Type B pancreatic cell (in vitro differentiated cells): Measurements from ENCODE around the gene CMTM5. TPM values are rescaled to one million over a fixed set of nuclear protein-coding genes. Genes with fewer than 3 reads are reported as not detected.
"Not testable (repeated sequence)": the region's sequence is repeated elsewhere in the genome, so short reads cannot be mapped to it uniquely, and the experiment has no call there.

ENCODE experiments used
- DNase-seq: peaks from one replicate; pipeline ENCODE4 v3.0.0; 2021; ENCODE audit warnings: mixed read lengths; ENCODE audit not compliant: unreplicated experiment; ENCODE audit errors: extremely low spot score
- H3K27ac Mint-ChIP-seq: 2 replicates; pipeline ENCODE4 v1.8.0; 2021; ENCODE audit warnings: mild to moderate bottlenecking, mixed read lengths
- H3K27me3 Mint-ChIP-seq: 2 replicates; pipeline ENCODE4 v1.8.0; 2021; ENCODE audit warnings: mixed read lengths
- H3K36me3 Mint-ChIP-seq: 2 replicates; pipeline ENCODE4 v1.8.0; 2021; ENCODE audit warnings: mixed read lengths
- H3K4me1 Mint-ChIP-seq: one replicate; pipeline ENCODE4 v1.8.0; 2021; ENCODE audit warnings: mixed read lengths; ENCODE audit not compliant: unreplicated experiment
- H3K4me3 Mint-ChIP-seq: 2 replicates; pipeline ENCODE4 v1.8.0; 2021; ENCODE audit warnings: mild to moderate bottlenecking, mixed read lengths
- H3K9me3 Mint-ChIP-seq: 2 replicates; pipeline ENCODE4 v1.8.0; 2021; ENCODE audit warnings: mixed read lengths
- total RNA-seq: library from RNA; stranded (reverse); gene quantifications from 2 replicates; pipeline ENCODE4 v1.2.1, GENCODE V29; 2021; ENCODE audit warnings: low replicate concordance
- TF ChIP-seq, protein P1 (sequence below): fragments of 200-600 bp; sonication (generic); conservative IDR thresholded peaks from 2 replicates; pipeline ENCODE4 v1.5.0; 2021; ENCODE audit warnings: antibody characterized with exemption, mild to moderate bottlenecking

The CMTM5 gene
- total RNA-seq, 1 donor from 2014 or later: 0.19 TPM

DNA sequence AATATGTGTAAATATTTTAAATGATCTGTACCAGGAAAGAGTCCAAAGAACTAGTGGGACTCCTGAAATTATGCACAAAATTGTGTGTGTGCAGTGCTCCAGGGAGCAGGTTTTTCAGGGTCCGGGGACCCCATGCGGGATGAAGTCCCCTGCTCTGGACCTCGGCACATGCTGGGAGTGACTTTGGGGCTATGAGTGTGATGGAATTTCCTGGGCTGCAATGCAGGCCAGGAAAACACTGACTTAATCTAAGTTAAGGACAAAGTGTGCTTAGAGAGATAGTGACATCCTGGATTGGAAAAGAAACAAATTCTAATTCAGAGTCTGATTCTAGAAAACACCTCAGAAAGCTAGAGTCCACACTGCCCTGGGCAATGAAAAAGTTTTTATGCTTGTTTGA is 37.4 kb downstream of the CMTM5 start:
- Mint-ChIP-seq H3K36me3 (no peaks in the 10 kb centered on the region), H3K4me1 (peaks cover 5% of the 10 kb centered on the region), H3K9me3 (no peaks in the 10 kb centered on the region), H3K27me3 (peaks cover 8% of the 10 kb centered on the region), H3K27ac (no peak overlapping the region), H3K4me3 (no peak overlapping the region)
- DNase-seq: no peak
- TF ChIP-seq, protein P1, sequence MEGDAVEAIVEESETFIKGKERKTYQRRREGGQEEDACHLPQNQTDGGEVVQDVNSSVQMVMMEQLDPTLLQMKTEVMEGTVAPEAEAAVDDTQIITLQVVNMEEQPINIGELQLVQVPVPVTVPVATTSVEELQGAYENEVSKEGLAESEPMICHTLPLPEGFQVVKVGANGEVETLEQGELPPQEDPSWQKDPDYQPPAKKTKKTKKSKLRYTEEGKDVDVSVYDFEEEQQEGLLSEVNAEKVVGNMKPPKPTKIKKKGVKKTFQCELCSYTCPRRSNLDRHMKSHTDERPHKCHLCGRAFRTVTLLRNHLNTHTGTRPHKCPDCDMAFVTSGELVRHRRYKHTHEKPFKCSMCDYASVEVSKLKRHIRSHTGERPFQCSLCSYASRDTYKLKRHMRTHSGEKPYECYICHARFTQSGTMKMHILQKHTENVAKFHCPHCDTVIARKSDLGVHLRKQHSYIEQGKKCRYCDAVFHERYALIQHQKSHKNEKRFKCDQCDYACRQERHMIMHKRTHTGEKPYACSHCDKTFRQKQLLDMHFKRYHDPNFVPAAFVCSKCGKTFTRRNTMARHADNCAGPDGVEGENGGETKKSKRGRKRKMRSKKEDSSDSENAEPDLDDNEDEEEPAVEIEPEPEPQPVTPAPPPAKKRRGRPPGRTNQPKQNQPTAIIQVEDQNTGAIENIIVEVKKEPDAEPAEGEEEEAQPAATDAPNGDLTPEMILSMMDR: no peak

DNA sequence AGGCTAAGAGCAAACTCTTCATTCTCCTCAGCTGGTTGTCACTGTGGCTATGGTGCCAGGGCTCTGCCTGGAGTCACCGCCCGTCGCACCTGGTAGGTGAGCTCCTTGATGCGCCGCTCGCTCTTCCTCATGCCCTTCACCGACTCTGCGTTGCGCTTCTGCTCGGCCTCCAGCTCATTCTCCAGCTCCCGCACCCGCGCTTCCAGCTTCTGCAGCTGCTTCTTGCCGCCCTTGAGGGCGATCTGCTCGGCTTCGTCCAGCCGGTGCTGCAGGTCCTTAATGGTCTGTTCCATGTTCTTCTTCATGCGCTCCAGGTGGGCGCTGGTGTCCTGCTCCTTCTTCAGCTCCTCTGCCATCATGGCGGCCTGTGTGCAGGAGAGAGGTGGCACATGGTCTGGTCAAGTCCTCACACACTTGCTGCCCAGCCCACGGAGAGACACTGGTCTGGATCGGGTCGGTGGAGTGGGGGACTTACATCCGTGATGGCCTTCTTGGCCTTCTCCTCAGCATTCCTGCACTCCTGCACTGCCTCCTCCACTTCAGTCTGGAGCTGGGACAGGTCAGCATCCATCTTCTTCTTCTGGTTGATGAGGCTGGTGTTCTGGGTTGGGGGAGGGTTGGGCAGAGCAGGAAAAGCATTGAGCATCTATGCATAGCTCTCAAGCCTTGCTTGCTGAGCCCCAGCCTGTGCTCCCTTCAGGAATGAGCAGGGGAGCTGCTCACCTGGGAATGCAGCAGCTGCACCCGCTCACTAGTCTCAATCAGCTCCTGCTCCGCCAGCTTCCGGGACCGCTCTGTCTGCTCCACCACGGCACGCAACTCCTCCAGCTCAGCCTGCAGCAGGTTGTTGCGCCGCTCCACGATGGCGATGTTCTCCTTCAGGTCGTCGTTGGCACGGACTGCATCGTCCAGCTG is 38.3 kb downstream of the CMTM5 start:
- Mint-ChIP-seq H3K27me3 (peaks cover 8% of the 10 kb centered on the region), H3K4me3 (no peak overlapping the region)
- DNase-seq: no peak

DNA sequence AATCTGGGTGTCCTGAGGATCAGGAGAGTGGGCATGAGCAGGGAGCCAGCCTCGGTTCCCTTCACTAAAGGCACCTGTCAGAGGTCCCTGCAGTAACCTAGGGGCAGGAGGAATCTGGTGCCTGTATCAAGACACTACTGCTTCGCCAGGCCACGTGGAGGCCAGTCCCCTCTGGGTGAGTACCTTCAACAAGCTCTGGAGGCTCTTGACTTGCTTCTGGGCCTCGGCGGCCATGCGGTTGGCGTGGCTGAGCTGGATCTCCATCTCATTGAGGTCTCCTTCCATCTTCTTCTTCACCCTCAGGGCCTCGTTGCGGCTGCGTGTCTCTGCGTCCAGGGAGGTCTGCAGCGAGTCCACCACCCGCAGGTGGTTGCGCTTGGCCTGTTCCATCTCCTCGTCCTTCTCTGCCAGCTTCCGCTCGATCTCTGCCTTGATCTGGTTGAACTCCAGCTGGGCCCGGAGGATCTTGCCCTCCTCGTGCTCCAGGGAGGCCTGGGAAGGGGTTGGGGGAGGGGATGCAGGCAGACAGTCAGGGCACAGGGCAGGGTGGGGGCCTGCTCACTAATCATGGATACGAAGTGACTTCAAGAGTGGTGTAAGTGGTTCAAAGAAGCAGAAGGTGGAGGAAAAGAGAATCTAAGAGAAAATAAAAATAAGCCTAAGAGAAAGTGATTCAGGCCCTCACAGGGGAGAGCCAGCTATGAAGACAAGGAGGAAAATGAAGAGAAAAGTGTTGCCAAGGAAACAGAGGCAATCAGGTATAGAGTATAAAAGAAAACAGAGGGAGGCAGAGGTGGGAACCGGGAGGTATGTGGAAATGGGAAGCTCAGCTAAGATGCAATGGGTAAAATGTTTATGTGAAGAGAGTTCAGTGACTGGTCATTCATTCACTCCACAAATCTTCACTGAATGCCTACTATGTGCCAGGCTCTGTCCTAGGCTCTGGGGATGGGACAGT is 39.3 kb downstream of the CMTM5 start:
- Mint-ChIP-seq H3K27me3 (peaks cover 3% of the 10 kb centered on the region), H3K4me1 (peaks cover 5% of the 10 kb centered on the region), H3K4me3 (no peak overlapping the region), H3K27ac (no peak overlapping the region), H3K36me3 (no peaks in the 10 kb centered on the region), H3K9me3 (no peaks in the 10 kb centered on the region)
- no peak for DNase-seq
- TF ChIP-seq, protein P1: no peak

More for the DNA sequence above, 38.3 kb downstream of the CMTM5 start:
- H3K9me3 Mint-ChIP-seq: no peaks in the 10 kb centered on the region
- H3K4me1 Mint-ChIP-seq: peaks cover 5% of the 10 kb centered on the region
- TF ChIP-seq, protein P1: no peak
- H3K27ac Mint-ChIP-seq: no peak overlapping the region
- H3K36me3 Mint-ChIP-seq: no peaks in the 10 kb centered on the region

DNA sequence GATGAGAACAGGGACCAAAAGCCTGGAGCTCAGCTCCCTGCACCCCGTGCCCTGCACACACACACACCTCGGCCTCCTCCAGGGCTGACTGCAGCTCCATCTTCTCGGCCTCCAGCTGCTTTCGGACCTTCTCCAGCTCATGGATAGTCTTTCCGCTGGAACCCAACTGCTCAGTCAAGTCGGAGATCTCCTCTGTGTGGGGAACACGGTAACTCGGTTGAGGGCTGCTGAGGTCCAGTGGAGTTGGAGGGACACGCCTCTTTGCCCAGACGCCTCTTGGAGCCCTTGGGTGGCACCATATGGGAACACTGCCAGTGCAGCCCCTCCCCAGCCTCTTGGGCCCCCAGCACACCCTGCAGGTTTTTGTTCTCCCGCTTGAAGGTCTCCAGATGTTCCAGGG is 40.0 kb downstream of the CMTM5 start:
- TF ChIP-seq, protein P1: no peak
- Mint-ChIP-seq H3K36me3 (no peaks in the 10 kb centered on the region), H3K27me3 (peaks cover 6% of the 10 kb centered on the region), H3K4me3 (no peak overlapping the region), H3K27ac (no peak overlapping the region), H3K9me3 (no peaks in the 10 kb centered on the region), H3K4me1 (peaks cover 5% of the 10 kb centered on the region)
- no peak for DNase-seq

DNA sequence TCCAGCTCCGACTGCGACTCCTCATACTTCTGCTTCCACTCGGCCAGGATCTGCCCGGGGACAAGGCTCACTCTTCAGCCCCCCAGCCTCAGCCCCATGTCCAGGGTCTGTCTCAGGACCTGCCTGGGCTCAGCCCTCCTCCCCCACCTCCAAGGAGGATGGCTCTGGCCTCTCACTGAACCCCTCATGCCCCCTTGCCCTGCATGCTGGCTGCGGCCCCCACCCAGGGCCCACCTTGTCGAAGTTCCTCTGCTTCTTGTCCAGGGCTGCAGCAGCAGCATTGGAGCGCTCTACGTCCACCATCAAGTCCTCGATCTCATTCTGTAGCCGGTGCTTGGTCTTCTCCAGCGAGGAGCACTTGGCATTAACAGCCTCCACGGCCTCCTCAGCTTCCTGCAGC is 40.4 kb downstream of the CMTM5 start:
- not testable (repeated sequence) for H3K4me1 Mint-ChIP-seq, H3K36me3 Mint-ChIP-seq, H3K27ac Mint-ChIP-seq, H3K27me3 Mint-ChIP-seq, DNase-seq, H3K4me3 Mint-ChIP-seq, H3K9me3 Mint-ChIP-seq

DNA sequence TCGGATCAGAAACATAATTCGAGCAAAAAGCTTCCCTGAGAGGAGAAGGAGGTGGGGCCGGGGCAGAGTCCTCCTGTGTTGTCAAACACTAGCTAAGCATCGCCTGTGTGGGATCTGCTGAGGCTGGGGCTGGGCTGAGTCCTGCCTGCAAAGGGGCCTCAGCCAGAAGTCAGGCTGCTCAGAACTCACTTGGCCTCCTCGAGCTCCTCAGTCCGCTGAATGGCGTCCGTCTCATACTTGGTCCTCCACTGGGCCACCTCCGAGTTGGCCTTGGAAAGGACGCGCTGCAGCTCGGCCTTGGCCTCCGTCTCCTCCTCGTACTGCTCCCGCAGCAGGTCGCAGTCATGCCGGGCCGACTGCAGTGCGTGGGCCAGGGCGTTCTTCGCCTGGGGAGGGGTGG is 41.2 kb downstream of the CMTM5 start:
- Mint-ChIP-seq H3K4me3 (no peak overlapping the region), H3K9me3 (no peaks in the 10 kb centered on the region), H3K4me1 (peaks cover 5% of the 10 kb centered on the region), H3K36me3 (no peaks in the 10 kb centered on the region), H3K27me3 (peaks cover 7% of the 10 kb centered on the region), H3K27ac (no peak overlapping the region)
- no peak for DNase-seq
- TF ChIP-seq, protein P1: no peak

DNA sequence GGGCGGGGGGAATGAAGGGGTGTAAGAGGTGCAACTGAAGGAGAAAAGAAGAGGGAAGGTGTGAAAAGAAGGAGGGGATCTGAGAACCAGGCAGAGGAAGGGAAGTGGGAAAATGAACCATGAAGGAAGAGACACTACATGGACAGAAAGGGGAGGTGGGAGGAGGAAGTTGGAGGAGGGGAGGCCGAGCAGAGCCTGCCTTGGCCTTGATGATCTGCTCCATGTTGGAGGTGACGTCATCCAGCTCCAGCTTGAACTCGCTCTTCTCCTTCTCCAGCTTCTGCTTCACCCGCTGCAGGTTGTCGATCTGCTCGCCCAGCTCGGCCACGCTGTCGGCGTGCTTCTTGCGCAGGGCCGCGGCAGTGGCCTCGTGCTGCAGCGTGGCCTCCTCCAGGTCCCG is 42.8 kb downstream of the CMTM5 start:
- not testable (repeated sequence) for H3K36me3 Mint-ChIP-seq, H3K4me3 Mint-ChIP-seq, H3K27ac Mint-ChIP-seq, H3K4me1 Mint-ChIP-seq, DNase-seq, H3K9me3 Mint-ChIP-seq
- H3K27me3 Mint-ChIP-seq: peaks cover 13% of the 10 kb centered on the region
